GM10847 (cell line): ENCODE data around the gene DNAJC5.

Source experiments
- POLR2A ChIP-seq: IDR thresholded peaks from 2 replicates; pipeline ENCODE4 v1.6.1; 2011; ENCODE audit not compliant: insufficient read length; ENCODE audit errors: extremely low read depth

The DNAJC5 gene

GRCh38 chr20:63952210-63952535 lies 57.2 kb downstream of the DNAJC5 start:
- no peak for TF ChIP-seq POLR2A

DNA sequence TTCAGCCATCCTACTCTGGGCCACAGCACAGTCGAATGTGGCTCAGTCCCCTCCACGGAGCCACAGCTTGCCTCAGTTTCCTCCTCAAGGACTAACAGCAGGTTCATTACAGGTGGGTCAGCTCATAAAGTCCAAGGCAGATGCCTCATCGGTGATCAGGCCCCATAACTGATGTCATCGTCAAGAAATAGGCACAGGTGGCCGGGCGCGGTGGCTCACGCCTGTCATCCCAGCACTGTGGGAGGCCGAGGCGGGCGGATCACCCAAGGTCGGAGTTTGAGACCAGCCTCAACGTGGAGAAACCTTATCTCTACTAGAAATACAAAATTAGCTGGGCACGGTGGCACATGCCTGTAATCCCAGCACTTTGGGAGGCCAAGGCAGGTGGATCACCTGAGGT lies 57.8 kb downstream of the DNAJC5 start:
- no peak for TF ChIP-seq POLR2A

DNA sequence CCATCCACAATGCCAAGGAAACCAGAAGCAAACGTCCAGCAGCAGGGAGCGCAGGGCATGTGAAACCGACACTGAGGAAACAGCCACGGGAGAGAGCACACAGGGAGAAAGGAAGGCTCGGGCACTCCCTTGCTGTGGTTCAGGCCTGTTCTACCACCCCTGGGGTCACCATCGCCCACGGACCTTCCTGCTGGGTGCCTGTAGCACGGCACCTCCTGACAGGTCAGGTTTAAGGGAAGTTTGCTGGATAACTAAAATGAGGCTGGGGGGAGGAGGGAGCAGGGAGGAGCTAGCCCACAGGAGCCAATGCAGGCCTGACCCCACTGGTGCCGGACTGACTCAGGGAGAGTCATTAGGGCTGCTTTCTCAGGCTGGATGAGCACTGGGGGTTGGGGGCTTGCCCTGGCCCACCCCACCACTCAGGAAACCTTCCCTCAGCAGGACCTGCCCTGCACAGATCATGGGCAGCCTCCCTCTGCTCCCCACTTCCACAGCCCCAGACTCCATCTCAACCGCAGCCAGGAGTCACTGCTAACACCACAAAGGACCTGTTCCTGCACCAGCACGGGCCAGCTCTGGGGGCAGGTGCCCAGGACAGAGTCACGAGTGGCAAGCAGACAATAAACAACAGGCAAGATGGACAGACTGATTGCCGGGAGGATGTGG lies 59.0 kb downstream of the DNAJC5 start:
- no peak for TF ChIP-seq POLR2A

DNA sequence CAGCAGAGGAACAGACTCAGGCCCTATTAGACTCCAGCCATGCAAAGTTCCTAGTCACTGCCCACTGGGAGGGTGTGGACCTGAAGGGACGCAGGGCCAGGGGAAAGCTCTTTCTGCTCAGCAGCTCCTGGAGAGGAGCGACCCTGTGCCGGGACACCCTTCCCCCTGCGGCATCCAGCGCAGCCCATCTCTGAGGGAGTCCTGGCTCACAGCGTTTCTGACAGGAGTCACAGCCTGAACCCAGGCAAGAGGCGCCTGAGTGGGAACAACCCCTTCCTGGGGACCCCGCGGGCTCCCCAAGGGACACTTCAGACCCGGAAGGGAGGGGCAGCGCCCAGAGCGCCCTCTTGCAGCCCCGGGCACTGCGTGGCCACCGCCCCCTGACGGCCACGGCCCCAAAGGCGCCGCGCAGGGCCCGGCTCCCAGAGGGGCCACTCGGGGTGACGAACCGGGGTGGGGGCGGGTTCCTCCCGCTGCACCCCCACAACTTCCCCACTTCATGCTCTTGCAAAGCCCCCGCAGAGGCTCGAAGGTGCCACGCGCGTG lies 60.4 kb downstream of the DNAJC5 start:
- no peak for TF ChIP-seq POLR2A

- peak; percentile 84 for TF ChIP-seq POLR2A
These were observed 61.1 kb downstream of the DNAJC5 start, which contains the start of gene UCKL1 for GRCh38 chr20:63955827-63956663. UCKL1 (minus strand) TSS chr20:63956416; CDS start chr20:63956372, 44 bp downstream.

- no peak for TF ChIP-seq POLR2A
These were observed 61.7 kb downstream of the DNAJC5 start for GRCh38 chr20:63956664-63957003.

GRCh38 chr20:63957004-63957689 lies 62.2 kb downstream of the DNAJC5 start:
- TF ChIP-seq POLR2A = no peak

- TF ChIP-seq POLR2A = no peak
These were observed 62.9 kb downstream of the DNAJC5 start for GRCh38 chr20:63957690-63958441.

DNA sequence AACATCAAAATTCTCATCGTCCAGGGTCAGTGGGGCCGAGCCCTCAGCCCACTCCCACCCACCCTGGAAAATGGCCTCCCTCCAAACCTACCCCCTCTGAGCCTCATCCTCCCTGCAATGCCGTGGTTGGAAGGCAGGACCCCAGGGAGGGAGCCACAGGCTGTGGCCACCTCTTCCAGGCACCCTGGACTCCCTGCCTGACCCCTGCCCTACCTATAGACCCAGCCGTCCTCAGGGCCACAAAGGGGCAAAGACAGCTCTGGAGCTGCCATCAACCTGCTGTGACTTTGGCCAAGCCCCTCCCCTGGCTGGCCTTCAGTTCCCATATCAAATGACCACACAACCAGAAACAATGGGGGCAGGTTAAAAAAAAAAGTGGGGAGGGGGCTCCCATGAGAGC lies 63.5 kb downstream of the DNAJC5 start:
- no peak for TF ChIP-seq POLR2A

- TF ChIP-seq POLR2A = no peak
These were observed 64.2 kb downstream of the DNAJC5 start for GRCh38 chr20:63958964-63959698.

DNA sequence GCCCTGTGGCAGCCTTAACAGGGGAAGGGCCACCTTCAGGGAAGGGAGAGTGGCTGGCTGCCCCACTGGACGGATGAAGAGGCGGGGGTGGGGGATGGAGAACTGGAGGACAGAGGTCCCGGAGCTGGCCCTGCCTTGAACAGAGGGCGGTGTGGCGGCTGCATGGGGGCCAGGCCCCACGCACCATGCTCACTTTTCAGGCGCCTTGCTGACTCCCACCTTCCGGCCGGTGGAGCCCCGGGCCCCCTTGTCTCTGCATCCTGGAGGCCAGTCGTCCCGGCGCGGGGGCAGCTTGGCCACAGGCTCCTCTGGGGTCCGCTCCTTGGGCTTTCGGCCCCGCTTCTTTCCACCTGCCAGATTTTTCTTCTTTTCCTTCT lies 64.8 kb downstream of the DNAJC5 start:
- no peak for TF ChIP-seq POLR2A

GRCh38 chr20:63961664-63962425 lies 66.9 kb downstream of the DNAJC5 start:
- TF ChIP-seq POLR2A = no peak

- no peak for TF ChIP-seq POLR2A
These were observed 67.8 kb downstream of the DNAJC5 start for GRCh38 chr20:63962426-63963347.

DNA sequence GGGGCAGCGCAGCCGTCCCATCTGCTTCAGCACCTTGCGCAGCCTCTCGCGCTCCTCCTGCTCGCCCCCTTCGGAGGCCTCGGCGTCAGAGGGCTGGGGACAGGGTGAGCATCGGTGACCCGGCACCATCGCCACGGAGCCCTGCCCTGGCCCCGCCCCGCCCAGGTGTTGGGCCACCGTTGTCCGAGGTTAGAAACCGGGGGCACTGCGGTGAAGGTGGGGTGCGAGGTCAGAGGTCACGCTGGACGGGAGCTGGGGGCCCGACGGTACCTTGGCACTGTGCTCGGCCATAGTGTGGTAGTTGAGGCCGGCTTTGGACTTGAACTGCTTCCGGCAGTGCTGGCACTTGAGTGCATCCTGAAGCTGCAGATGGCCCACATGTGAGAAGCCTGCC lies 68.4 kb downstream of the DNAJC5 start:
- no peak for TF ChIP-seq POLR2A
